NCI-H748 (cell line): ENCODE results near the gene S100A3.
"Not testable (repeated sequence)": the region's sequence is repeated elsewhere in the genome, so short reads cannot be mapped to it uniquely, and the experiment has no call there.

Experiments used
- DNase-seq: peaks from one replicate; lab custom pipeline; 2025; ENCODE audit not compliant: unreplicated experiment; lab: John Stamatoyannopoulos, UW

S100A3 gene

DNA sequence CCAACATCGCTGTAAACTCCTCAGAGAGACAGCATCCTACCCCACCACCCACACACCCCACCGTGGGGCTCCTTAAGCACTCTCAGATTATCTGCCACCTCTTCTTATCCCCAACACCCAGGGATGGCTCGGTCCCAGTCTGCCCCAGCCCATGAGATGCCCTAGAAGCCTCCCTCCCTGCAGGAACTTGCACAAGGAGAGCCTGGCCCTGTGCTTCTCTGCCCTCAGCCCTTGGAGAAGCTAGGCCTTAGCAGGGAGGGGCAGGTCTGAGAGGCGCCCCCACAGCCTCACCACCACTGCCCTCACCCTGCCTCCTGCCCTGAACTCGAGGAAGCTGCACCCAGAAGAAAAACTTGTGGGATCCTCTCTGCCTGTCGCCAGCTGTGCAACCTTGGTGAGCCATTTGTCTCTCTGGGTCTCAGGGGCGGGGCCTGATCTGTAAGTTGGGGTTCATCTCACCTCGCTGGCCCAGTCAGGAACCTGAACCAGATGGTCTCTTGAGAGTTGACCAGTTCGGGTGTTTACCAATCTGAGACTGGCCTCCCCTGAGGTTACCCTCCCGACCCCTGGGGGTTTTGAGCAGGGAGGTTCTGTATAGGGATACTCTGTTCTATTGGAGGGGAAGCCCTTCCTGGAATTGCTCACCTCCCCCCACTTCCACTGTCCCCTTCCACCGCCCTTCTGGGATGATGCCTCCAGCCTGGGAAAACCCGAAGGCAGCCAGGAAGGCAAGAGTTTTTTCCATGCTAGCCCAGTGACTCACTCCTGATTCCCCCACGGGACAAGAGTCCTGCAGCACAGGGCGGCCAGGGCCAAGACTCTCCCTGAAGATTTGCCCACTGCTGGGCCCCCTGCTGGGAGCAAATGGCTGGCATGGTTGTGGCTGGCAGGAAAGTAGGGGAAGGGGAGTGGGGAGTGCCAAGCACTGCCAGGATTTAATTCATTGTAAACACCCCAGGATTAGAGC, at the start of gene S100A3:
Gene S100A3 (minus strand): TSS at position 537 of the 967 bp plus-strand sequence. CDS start 773 bp downstream, outside the sequence.
- no peak for DNase-seq

DNA sequence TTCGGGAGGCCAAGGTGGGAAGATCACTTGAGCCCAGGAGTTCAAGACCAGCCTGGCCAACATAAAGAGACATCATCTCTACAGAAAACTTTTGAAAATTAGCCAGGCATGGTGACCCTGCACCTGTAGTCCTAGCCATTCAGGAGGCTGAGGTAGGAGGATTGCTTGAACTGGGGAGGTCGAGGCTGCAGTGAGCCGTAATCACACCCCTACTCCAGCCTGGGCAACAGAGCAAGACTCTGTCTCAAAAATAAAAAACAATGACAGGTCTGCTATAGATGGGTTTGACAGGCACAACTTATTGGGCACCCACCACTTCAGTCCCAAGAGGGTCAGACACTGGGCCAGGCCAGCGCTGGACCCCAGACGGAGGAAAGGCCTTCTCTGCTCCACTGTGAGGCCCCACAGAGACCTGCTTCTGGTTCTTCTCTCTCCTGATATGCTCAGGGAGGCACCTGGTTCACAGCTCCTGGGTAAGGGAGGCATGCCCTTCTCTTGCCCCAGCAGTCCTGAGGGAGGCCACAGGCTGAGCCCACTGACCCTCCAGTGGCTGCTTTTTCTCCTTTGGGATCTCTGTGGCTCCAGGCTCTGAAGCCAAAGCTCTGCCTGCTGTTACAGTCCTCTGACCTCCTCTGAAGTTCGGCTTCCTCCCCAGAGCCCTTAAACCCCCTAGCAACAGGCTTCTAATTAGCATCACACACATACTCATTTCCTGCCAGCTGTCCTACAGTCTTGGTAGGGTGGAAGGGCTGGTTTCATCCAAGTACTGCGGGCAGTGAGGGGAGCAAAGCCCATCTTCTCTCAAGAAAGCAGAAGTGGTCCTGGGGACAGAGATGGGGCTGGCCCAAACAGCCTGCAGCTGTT, 49.5 kb upstream of the S100A3 start:
- peak; percentile 49 for DNase-seq

GRCh38 chr1:153597206-153597605, 48.1 kb upstream of the S100A3 start:
- DNase-seq: no peak

DNA sequence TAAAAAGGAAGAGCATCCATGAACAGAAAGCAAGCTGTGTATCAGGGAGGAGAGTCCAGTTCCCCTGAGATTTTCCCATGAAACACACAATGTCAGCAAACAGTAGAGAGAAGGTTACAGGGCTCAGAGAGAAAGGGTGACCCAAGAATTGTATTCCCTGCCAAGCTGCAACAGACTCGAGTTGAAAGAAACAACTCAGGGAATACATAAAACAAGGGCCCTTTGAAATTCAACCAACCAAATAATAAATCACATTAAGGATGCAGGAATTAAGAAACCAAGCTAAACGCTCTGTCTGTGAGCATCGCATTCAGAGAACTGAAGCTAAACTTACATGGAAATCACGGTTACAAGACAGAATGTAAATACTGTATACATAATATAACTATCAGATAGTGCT, 43.7 kb upstream of the S100A3 start:
- no peak for DNase-seq

- no peak for DNase-seq
These were observed 39.4 kb upstream of the S100A3 start for GRCh38 chr1:153588482-153588881.

GRCh38 chr1:153588033-153588432, 39.0 kb upstream of the S100A3 start:
- DNase-seq: not testable (repeated sequence)

DNA sequence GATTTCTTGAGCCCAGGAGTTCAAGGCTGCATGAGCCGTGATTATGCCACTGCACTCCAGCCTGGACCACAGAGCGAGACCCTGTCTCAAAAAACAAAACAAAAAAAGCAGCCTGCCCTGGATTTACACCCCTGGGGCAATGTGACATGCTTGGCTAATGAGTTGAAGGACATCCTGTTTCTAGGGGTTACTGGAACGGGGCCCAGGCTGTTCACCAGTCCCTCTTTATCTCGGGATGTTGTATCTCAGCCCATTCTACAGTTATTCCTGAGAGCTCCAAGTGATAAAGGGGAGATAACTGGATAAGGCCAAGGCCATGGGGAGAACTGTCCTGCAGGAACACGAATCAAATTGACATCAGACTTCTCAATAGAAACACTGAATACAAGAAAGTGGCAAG, 38.3 kb upstream of the S100A3 start:
- DNase-seq: no peak

- DNase-seq: no peak
These were observed 37.3 kb upstream of the S100A3 start for GRCh38 chr1:153586347-153586746.

DNA sequence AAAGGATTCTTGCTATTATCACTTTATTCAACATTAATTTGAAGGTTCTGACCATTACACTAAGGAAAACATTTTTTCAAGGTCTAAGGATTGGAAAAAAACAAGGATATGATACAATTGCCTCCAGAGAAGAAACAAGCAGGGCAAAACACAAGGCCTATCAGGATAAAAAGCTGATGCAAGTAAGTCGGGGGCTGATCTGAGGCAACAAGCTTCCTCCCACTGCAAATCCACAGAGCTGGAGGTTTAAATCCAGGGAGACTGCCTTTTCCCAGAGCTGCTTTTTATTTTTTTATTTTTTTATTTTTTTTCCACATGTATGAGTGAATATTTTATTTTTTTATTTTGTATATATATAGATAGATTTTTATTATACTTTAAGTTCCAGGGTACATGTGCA, 35.9 kb upstream of the S100A3 start:
- no peak for DNase-seq

GRCh38 chr1:153583976-153584375, 34.9 kb upstream of the S100A3 start:
- DNase-seq: no peak

GRCh38 chr1:153583514-153583913, 34.5 kb upstream of the S100A3 start:
- not testable (repeated sequence) for DNase-seq

DNA sequence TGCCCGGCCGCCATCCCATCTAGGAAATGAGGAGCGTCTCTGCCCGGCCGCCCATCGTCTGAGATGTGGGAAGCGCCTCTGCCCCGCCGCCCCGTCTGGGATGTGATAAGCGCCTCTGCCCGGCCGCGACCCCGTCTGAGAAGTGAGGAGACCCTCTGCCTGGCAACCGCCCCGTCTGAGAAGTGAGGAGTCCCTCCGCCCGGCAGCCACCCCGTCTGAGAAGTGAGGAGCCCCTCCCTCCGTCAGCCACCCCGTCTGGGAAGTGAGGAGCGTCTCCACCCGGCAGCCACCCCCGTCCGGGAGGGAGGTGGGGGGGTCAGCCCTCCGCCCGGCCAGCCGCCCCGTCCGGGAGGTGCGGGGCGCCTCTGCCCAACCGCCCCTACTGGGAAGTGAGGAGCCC, 33.8 kb upstream of the S100A3 start:
- not testable (repeated sequence) for DNase-seq

GRCh38 chr1:153578936-153579335, 29.9 kb upstream of the S100A3 start:
- DNase-seq: no peak

GRCh38 chr1:153578490-153578889, 29.4 kb upstream of the S100A3 start:
- DNase-seq: no peak

GRCh38 chr1:153577624-153578051, 28.6 kb upstream of the S100A3 start:
- DNase-seq: peak; percentile 12

DNA sequence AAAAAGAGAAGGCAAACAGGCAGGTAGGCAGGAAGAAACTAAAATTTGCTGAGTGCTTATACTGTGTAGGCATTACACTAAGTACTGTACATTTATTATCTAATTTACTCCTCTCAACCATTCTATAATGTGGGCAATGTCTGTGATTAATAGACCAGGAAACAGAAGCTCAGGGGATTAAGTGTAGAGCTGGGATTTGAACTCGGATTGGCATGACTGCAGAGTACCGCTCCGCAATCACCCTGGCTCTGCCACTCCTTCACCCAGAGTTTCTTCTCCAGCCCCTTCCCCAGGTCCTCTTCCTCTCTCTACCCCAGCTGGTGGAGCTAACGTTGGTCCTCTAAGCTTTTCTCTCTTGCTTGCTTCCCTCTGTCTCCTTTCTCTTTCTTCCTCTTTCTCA, 28.1 kb upstream of the S100A3 start:
- DNase-seq: no peak

GRCh38 chr1:153575497-153575896, 26.4 kb upstream of the S100A3 start:
- DNase-seq: not testable (repeated sequence)

GRCh38 chr1:153575081-153575491, 26.0 kb upstream of the S100A3 start:
- DNase-seq: not testable (repeated sequence)

DNA sequence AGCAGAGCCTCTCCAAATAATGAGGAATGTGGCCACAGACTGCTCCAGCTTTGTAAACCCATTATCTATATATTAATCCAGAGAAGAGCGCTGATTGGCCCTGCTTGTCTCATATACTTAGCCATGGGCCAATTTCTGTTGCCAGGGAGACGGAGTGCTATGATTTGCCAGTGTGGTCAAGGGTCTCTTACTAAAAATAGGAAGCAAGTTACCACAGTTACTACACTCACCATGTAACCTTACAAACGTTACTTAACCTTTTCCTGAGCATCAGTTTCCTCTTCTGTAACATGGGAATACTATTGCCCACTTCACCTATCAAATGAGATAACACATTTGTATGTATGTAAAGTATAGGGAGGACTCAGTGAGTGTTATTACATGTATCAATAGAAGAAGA, 24.3 kb upstream of the S100A3 start:
- DNase-seq: no peak

DNA sequence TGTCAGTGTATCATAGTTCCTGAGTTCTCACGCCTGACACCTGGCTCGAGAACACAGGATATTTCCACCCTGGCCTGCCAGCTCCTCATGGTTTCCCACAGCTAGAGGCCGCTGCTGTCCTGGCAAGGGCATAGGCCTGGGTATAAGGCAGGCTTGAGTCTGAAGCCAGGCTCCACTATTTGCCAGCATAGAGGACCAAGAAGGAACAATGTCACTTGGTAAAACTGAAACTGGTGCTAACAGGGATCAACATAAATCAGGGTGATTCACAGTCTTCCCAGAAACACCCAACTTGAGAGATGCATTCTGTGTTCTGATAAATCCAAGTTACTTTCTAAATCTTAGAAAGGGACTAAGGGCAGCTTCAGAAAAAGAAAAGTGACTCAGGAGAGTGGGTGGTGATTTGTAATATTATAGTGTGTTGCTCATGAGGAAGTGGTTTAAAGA, 23.5 kb upstream of the S100A3 start:
- DNase-seq: peak; percentile 57

DNA sequence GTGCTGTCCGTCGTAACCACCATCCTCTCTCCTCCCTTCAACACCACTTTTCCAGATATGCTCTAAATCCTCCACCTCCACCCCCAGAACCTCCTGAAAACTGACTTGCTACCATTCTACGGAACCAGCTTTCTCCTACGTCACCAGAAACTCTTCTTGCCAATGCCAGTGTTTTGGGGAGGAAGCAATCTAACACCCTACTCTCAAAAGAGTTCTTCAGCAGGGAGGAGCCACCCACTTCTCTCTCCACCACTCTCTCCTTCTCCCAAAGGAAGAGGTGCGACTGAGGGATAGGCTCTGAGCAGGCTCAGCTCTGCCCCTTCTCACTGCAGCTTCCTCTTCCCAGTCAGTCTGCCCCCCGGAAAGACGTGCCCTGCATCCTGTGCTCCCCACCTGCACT, 22.6 kb upstream of the S100A3 start:
- no peak for DNase-seq

DNA sequence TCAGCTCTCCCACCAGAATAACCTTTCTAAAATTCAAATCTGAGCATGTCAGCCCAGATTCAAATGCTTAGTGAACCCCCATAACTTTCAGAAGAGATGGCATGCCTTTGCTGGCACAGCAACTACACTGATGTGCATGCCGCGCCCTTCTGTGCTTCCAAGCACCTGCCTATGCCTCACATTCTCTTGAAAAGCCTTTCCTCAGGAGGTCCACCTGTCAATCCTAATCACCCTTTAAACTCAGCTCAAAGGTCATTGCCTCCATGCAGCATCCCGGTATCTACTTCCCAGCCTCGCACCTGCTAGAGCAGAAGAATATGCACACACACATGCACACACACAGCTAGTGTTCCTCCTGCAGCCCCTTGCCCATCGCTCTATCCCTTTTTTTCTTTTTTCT, 21.8 kb upstream of the S100A3 start:
- DNase-seq: peak; percentile 30
